Chondrocyte (in vitro differentiated cells): ENCODE data around the gene TRIM34. TPM values are rescaled to one million over a fixed set of nuclear protein-coding genes. Genes with fewer than 3 reads are reported as not detected.
"Not testable (repeated sequence)": the region's sequence is repeated elsewhere in the genome, so short reads cannot be mapped to it uniquely, and the experiment has no call there.

Experiments used
- DNase-seq: peaks from one replicate; pipeline ENCODE4 v3.0.0; 2021; ENCODE audit warnings: mixed read lengths, low spot score
- H3K27ac Mint-ChIP-seq: one replicate; pipeline ENCODE4 v1.8.0; 2021; ENCODE audit warnings: mild to moderate bottlenecking, moderate library complexity, mixed read lengths; ENCODE audit not compliant: unreplicated experiment
- H3K27me3 Mint-ChIP-seq: 2 replicates; pipeline ENCODE4 v1.8.0; 2021; ENCODE audit warnings: low read depth, mixed read lengths
- H3K36me3 Mint-ChIP-seq: 2 replicates; pipeline ENCODE4 v1.8.0; 2021; ENCODE audit warnings: low read depth, mixed read lengths
- H3K4me1 Mint-ChIP-seq: 2 replicates; pipeline ENCODE4 v1.8.0; 2021; ENCODE audit warnings: low read depth, mild to moderate bottlenecking, mixed read lengths
- H3K4me3 Mint-ChIP-seq: one replicate; pipeline ENCODE4 v1.8.0; 2021; ENCODE audit warnings: mild to moderate bottlenecking, moderate library complexity, mixed read lengths; ENCODE audit not compliant: unreplicated experiment
- H3K9me3 Mint-ChIP-seq: 2 replicates; pipeline ENCODE4 v1.8.0; 2021; ENCODE audit warnings: low read depth, mixed read lengths
- CTCF ChIP-seq: fragments of 200-600 bp; sonication (generic); IDR thresholded peaks from 2 replicates; pipeline ENCODE4 v1.5.0; 2021; ENCODE audit warnings: antibody characterized with exemption, mild to moderate bottlenecking, moderate library complexity
- total RNA-seq: library from RNA; stranded (reverse); gene quantifications from 3 replicates; pipeline ENCODE4 v1.2.1, GENCODE V29; 2021

Gene TRIM34
- total RNA-seq, 1 donor from 2014 or later = 2.1 TPM

GRCh38 chr11:5686426-5686825 is 61.6 kb downstream of the TRIM34 start:
- DNase-seq = no peak
- Mint-ChIP-seq H3K27me3 (no peaks in the 10 kb centered on the region), H3K27ac (no peak overlapping the region), H3K4me1 (peaks cover 58% of the 10 kb centered on the region), H3K36me3 (no peaks in the 10 kb centered on the region), H3K4me3 (no peak overlapping the region), H3K9me3 (no peaks in the 10 kb centered on the region)
- TF ChIP-seq CTCF = no peak

- Mint-ChIP-seq H3K27ac (peak overlapping the region; percentile 27), H3K36me3 (peaks cover 3% of the 10 kb centered on the region), H3K4me3 (no peak overlapping the region), H3K9me3 (no peaks in the 10 kb centered on the region), H3K27me3 (no peaks in the 10 kb centered on the region), H3K4me1 (peaks cover 60% of the 10 kb centered on the region)
- no peak for DNase-seq
- no peak for TF ChIP-seq CTCF
Measured at GRCh38 chr11:5688482-5688881, 63.7 kb downstream of the TRIM34 start.

- Mint-ChIP-seq H3K36me3 (peaks cover 3% of the 10 kb centered on the region), H3K27ac (peak within 1 kb of the TSS; percentile 97), H3K9me3 (no peaks in the 10 kb centered on the region), H3K4me1 (peaks cover 57% of the 10 kb centered on the region), H3K4me3 (peak within 1 kb of the TSS; percentile 83), H3K27me3 (no peaks in the 10 kb centered on the region)
- no peak for TF ChIP-seq CTCF
- DNase-seq = no peak
Measured at GRCh38 chr11:5689551-5689983, 64.8 kb downstream of the TRIM34 start, which contains the start of gene TRIM22. Gene TRIM22 (plus strand): TSS chr11:5689790. CDS start chr11:5696233, 6,443 bp downstream.

- H3K27ac Mint-ChIP-seq = peak overlapping the region; percentile 97
Measured at GRCh38 chr11:5690216-5690615, 65.4 kb downstream of the TRIM34 start.

GRCh38 chr11:5690736-5691135 is 65.9 kb downstream of the TRIM34 start:
- TF ChIP-seq CTCF = no peak
- Mint-ChIP-seq H3K4me3 (peak overlapping the region; percentile 83), H3K4me1 (peaks cover 54% of the 10 kb centered on the region), H3K9me3 (no peaks in the 10 kb centered on the region), H3K27ac (peak overlapping the region; percentile 97), H3K36me3 (peaks cover 5% of the 10 kb centered on the region), H3K27me3 (no peaks in the 10 kb centered on the region)
- no peak for DNase-seq

More at GRCh38 chr11:5690216-5690615, 65.4 kb downstream of the TRIM34 start:
- H3K36me3 Mint-ChIP-seq = peaks cover 5% of the 10 kb centered on the region
- peak overlapping the region; percentile 83 for H3K4me3 Mint-ChIP-seq
- peaks cover 54% of the 10 kb centered on the region for H3K4me1 Mint-ChIP-seq
- no peaks in the 10 kb centered on the region for H3K27me3 Mint-ChIP-seq
- H3K9me3 Mint-ChIP-seq = no peaks in the 10 kb centered on the region
- no peak for TF ChIP-seq CTCF
- DNase-seq = no peak

GRCh38 chr11:5691238-5691963 is 66.6 kb downstream of the TRIM34 start:
- DNase-seq, H3K27me3 Mint-ChIP-seq, H3K9me3 Mint-ChIP-seq: not testable (repeated sequence)
- Mint-ChIP-seq H3K27ac (peak overlapping the region; percentile 97), H3K4me3 (peak overlapping the region; percentile 83), H3K36me3 (peaks cover 11% of the 10 kb centered on the region), H3K4me1 (peaks cover 58% of the 10 kb centered on the region)
